K562 (cell line): ENCODE data around the gene DLK1. TPM values are rescaled to one million over a fixed set of nuclear protein-coding genes. Genes with fewer than 3 reads are reported as not detected.

Source experiments
- ATAC-seq: fragments of 200-7000 bp; cut with Tn5 transposase; 3 replicates; pipeline ENCODE4 v1.9.1; 2020; ENCODE audit warnings: moderate library complexity
- BruUV-seq: library from RNA; stranded (reverse); fragments of 400-500 nt; replicated peaks from 2 replicates; lab custom pipeline; 2021; lab: Mats Ljungman, UMichigan
- CTCF ChIA-PET: fragments of 300-600 bp; formaldehyde crosslinking; extraction: SDS; loops from one replicate; lab custom pipeline; 2021; ENCODE audit warnings: low intra/inter-chr PET ratio; lab: Yijun Ruan, JAX
- POLR2A ChIA-PET: fragments of 300-600, 350-650 bp; sonication (Branson Sonifier 250); formaldehyde crosslinking; extraction: SDS; loops from one replicate; lab custom pipeline; 2021; ENCODE audit warnings: antibody characterized with exemption, inconsistent platforms; lab: Yijun Ruan, JAX
- DNase-seq, 4 experiments: peaks; one replicate each; pipeline versions ENCODE4 v3.0.0 to v3.0.0-alpha.2; 2011 to 2018; ENCODE audit warnings: low spot score in 3 of 4, mixed read lengths in 3 of 4; ENCODE audit errors: extremely low read depth in 1 of 4
- FAIRE-seq: peaks from 2 replicates; lab custom pipeline; 2011; peaks lifted over from hg19 to GRCh38; lab: Jason Lieb, UNC
- H2AFZ ChIP-seq: 2 replicates; pipeline ENCODE4 v1.6.0; 2011; ENCODE audit warnings: low read depth, low read length, control low read depth, inconsistent platforms
- H3K27ac ChIP-seq: fragments of 200-600 bp; 3 replicates; pipeline ENCODE4 v1.8.0; 2011; ENCODE audit warnings: low read depth, mild to moderate bottlenecking, control low read depth, inconsistent platforms, low read length, moderate library complexity, mixed read lengths; ENCODE audit errors: extremely low read depth
- H3K27me3 ChIP-seq, 2 experiments: fragments of 300-600 bp in 1 of 2; 2 replicates in 1 of 2; 3 replicates in 1 of 2; pipeline versions ENCODE4 v1.6.0 to v1.8.0; 2011; ENCODE audit warnings: inconsistent platforms in 2 of 2, low read length in 2 of 2, mild to moderate bottlenecking in 1 of 2, mixed read lengths in 1 of 2, moderate library complexity in 1 of 2; ENCODE audit not compliant: control insufficient read depth in 2 of 2, insufficient read depth in 2 of 2
- H3K36me3 ChIP-seq: fragments of 300-600 bp; 3 replicates; pipeline ENCODE4 v1.8.0; 2011; ENCODE audit warnings: mild to moderate bottlenecking, low read length, inconsistent platforms; ENCODE audit not compliant: control insufficient read depth, insufficient read depth
- H3K4me1 ChIP-seq, 2 experiments: fragments of 200-600 bp in 1 of 2; replicated peaks in 1 of 2; 2 replicates in 1 of 2; 3 replicates in 1 of 2; pipeline versions ENCODE4 v1.5.1 to v1.8.0; 2011; ENCODE audit warnings: inconsistent platforms in 2 of 2, low read length in 2 of 2, mild to moderate bottlenecking in 1 of 2, mixed read lengths in 1 of 2, moderate library complexity in 1 of 2; ENCODE audit not compliant: control insufficient read depth in 2 of 2, insufficient read depth in 2 of 2
- H3K4me2 ChIP-seq: 2 replicates; pipeline ENCODE4 v1.6.1; 2011; ENCODE audit warnings: low read length, control low read depth, inconsistent platforms, mixed read lengths; ENCODE audit not compliant: insufficient read depth
- H3K4me3 ChIP-seq: fragments of 200-600 bp; sonication (generic), shearing (Covaris generic); 2 replicates; pipeline ENCODE4 v1.5.1; 2016; ENCODE audit warnings: control low read depth, inconsistent platforms
- H3K79me2 ChIP-seq: fragments of 200-600 bp; 3 replicates; pipeline ENCODE4 v1.8.0; 2011; ENCODE audit warnings: low read length, inconsistent platforms; ENCODE audit not compliant: control insufficient read depth, insufficient read depth
- H3K9ac ChIP-seq, 2 experiments: 2 replicates each; pipeline versions ENCODE4 v1.6.0 to v1.6.1; 2011; ENCODE audit warnings: low read depth in 2 of 2, low read length in 2 of 2, control low read depth in 1 of 2, inconsistent platforms in 1 of 2, mild to moderate bottlenecking in 1 of 2, mixed read lengths in 1 of 2; ENCODE audit not compliant: insufficient read depth in 1 of 2
- H3K9me1 ChIP-seq: one replicate; pipeline ENCODE4 v1.6.0; 2011; ENCODE audit warnings: inconsistent platforms, mild to moderate bottlenecking, low read length, moderate library complexity; ENCODE audit not compliant: control insufficient read depth, insufficient read depth
- H3K9me3 ChIP-seq: replicated peaks from 2 replicates; pipeline ENCODE4 v1.5.1; 2011; ENCODE audit warnings: low read depth, low read length, inconsistent platforms; ENCODE audit not compliant: control insufficient read depth, insufficient read depth
- H4K20me1 ChIP-seq: replicated peaks from 2 replicates; pipeline ENCODE4 v1.6.1; 2011; ENCODE audit warnings: low read length, inconsistent platforms, mixed read lengths; ENCODE audit not compliant: control insufficient read depth, insufficient read depth
- CEBPG ChIP-seq, 3 experiments: fragments of 200-800 bp in 1 of 3; sonication (Bioruptor generic) in 1 of 3; sonication (generic) in 1 of 3; formaldehyde crosslinking in 1 of 3; IDR thresholded peaks in 2 of 3; conservative IDR thresholded peaks in 1 of 3; 2 replicates each; pipeline versions ENCODE4 v1.6.1 to v1.8.0; 2016 to 2022; ENCODE audit warnings: missing compliant biosample characterization in 2 of 3, missing genetic modification characterization in 2 of 3, mild to moderate bottlenecking in 1 of 3, missing genetic modification reagents in 1 of 3
- CSDE1 ChIP-seq, 2 experiments: fragments of 450-650 bp; IDR thresholded peaks; 2 replicates each; pipeline ENCODE4 v1.6.1; 2016; ENCODE audit warnings: mild to moderate bottlenecking in 1 of 2
- CTBP1 ChIP-seq: fragments of 450-650 bp; IDR thresholded peaks from 2 replicates; pipeline ENCODE4 v1.6.1; 2016; ENCODE audit warnings: borderline replicate concordance
- CXXC5 ChIP-seq: fragments of 250-450 bp; sonication (Bioruptor Pico); IDR thresholded peaks from 2 replicates; pipeline ENCODE4 v1.8.0; 2022; ENCODE audit warnings: inconsistent platforms, mild to moderate bottlenecking, moderate library complexity
- FOXK2 ChIP-seq, 2 experiments: fragments of 450-650 bp; IDR thresholded peaks in 1 of 2; conservative IDR thresholded peaks in 1 of 2; 2 replicates each; pipeline ENCODE4 v1.6.1; 2016; ENCODE audit warnings: low read depth in 2 of 2, mild to moderate bottlenecking in 1 of 2
- MAZ ChIP-seq, 2 experiments: fragments of 450-650 bp in 1 of 2; sonication (generic) in 1 of 2; formaldehyde crosslinking; IDR thresholded peaks in 1 of 2; conservative IDR thresholded peaks in 1 of 2; 2 replicates each; pipeline versions ENCODE4 v1.4.0 to v1.5.0; 2020; ENCODE audit warnings: mild to moderate bottlenecking in 1 of 2, missing genetic modification reagents in 1 of 2
- PTRF ChIP-seq: fragments of 450-650 bp; IDR thresholded peaks from 2 replicates; pipeline ENCODE4 v1.6.1; 2016; ENCODE audit warnings: mild to moderate bottlenecking, missing genetic modification characterization, missing compliant biosample characterization
- PTTG1 ChIP-seq: fragments of 450-650 bp; IDR thresholded peaks from 2 replicates; pipeline ENCODE4 v1.6.1; 2016; ENCODE audit warnings: low read depth, mild to moderate bottlenecking, missing genetic modification characterization, missing compliant biosample characterization
- STAG1 ChIP-seq: sonication (generic); formaldehyde crosslinking; IDR thresholded peaks from 2 replicates; pipeline ENCODE4 v1.5.0; 2020; ENCODE audit warnings: missing genetic modification reagents, borderline replicate concordance
- ZNF175 ChIP-seq: fragments of 200-800 bp; sonication (Bioruptor generic); IDR thresholded peaks from 2 replicates; pipeline ENCODE4 v1.6.1; 2016; ENCODE audit warnings: low read depth, mild to moderate bottlenecking, missing genetic modification characterization, missing compliant biosample characterization
- ZNF197 ChIP-seq: fragments of 200-800 bp; sonication (Bioruptor generic); IDR thresholded peaks from 2 replicates; pipeline ENCODE4 v1.6.1; 2016; ENCODE audit warnings: low read depth, missing genetic modification characterization, missing compliant biosample characterization
- ZNF24 ChIP-seq: fragments of 450-650 bp; IDR thresholded peaks from 2 replicates; pipeline ENCODE4 v1.6.1; 2016
- ZNF584 ChIP-seq: fragments of 200-800 bp; sonication (Bioruptor generic); IDR thresholded peaks from 2 replicates; pipeline ENCODE4 v1.6.1; 2016; ENCODE audit warnings: low read depth, mild to moderate bottlenecking, missing genetic modification characterization, missing compliant biosample characterization
- ZNF589 ChIP-seq: fragments of 200-800 bp; sonication (Bioruptor generic); IDR thresholded peaks from 2 replicates; pipeline ENCODE4 v1.6.1; 2016; ENCODE audit warnings: low read depth, missing genetic modification characterization, missing compliant biosample characterization
- ZNF644 ChIP-seq: fragments of 200-800 bp; sonication (Bioruptor generic); IDR thresholded peaks from 2 replicates; pipeline ENCODE4 v1.6.1; 2016; ENCODE audit warnings: low read depth, missing genetic modification characterization, missing compliant biosample characterization
- ZSCAN32 ChIP-seq: fragments of 450-650 bp; formaldehyde crosslinking; IDR thresholded peaks from 2 replicates; pipeline ENCODE4 v1.4.0; 2020; ENCODE audit warnings: mild to moderate bottlenecking, moderate library complexity
- WGBS: fragments of 100-300 bp; shearing (Covaris generic); methylation state at CpG from one replicate; pipeline ENCODE4 v1.1.6; 2016; ENCODE audit warnings: low coverage, mixed read lengths; ENCODE audit not compliant: insufficient coverage; ENCODE audit errors: missing lambda C conversion rate; 5-methylcytosine and 5-hydroxymethylcytosine counted together
- in situ Hi-C: fragments of 300-500 bp; cut with MboI; formaldehyde crosslinking; loops from 4 replicates; pipeline ENCODE4 v1.15.0; 2018; ENCODE audit warnings: inconsistent platforms, mixed read lengths
- intact Hi-C: fragments of 100-400 bp; cut with micrococcal nuclease; formaldehyde crosslinking; loops from 2 replicates; pipeline ENCODE4 v1.14.2; 2022
- polyA plus RNA-seq, 8 experiments: library from polyadenylated mRNA; depleted of rRNA in 4 of 8; stranded (reverse) in 5 of 8; unstranded in 3 of 8; fragments of >200 nt; fragmentation: Nextera tagmentation in 2 of 8; fragmentation: Illumina TruSeq in 1 of 8; extraction: Ambion mirVana in 2 of 8; extraction: Trizol in 1 of 8; gene quantifications; 2 replicates each; pipeline versions ENCODE4 v1.2.1 to v1.2.3, GENCODE V29; 2011 to 2014; ENCODE audit warnings: inconsistent platforms in 1 of 8, missing spikeins in 1 of 8
- total RNA-seq, 7 experiments: library from RNA; depleted of rRNA in 6 of 7; stranded (reverse); fragments of >200 nt in 6 of 7; fragmentation: Illumina TruSeq in 2 of 7; extraction: Trizol in 2 of 7; gene quantifications; 2 replicates each; pipeline versions ENCODE4 v1.2.1 to v1.2.3, GENCODE V29; 2011 to 2021; ENCODE audit warnings: low replicate concordance in 1 of 7
- TF ChIP-seq, protein P1 (sequence below): fragments of 250-450 bp; sonication (Bioruptor Pico); IDR thresholded peaks from 2 replicates; pipeline ENCODE4 v1.8.0; 2021; ENCODE audit warnings: moderate library complexity, mild to moderate bottlenecking, inconsistent platforms
- TF ChIP-seq, protein P2 (sequence below): fragments of 450-650 bp; IDR thresholded peaks from 2 replicates; pipeline ENCODE4 v1.6.1; 2016

Gene DLK1
- total and polyA plus RNA-seq, 9 of the 15 experiments (the other 6 are each of a cell fraction or from before 2014, with no cell fraction given) = 4.4 to 97.2 (median 15.3) TPM

DNA sequence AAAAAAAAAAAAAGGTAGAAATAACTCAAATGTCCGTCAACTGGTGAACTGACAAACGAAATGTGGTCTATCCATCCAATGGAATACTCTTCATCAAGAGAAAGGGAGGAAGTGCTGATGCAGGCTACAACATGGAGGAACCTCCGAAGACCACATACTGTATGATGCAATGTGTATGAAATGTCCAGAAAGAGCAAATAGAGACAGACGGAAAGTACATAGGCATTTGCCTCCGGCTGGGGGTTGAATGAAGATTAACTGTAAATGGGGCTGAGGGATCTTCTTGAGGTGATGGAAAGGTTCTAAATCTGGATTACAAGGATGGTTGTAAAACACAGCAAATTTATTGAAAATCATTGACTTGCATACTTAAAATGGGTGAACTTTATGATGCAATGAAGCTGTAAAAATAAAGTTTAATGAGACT, 35.4 kb downstream of the DLK1 start:
- H3K9me1 ChIP-seq = no peaks in the 10 kb centered on the region
- intact Hi-C loops (no loop called here), in situ Hi-C loops (no loop called here)
- H3K79me2 ChIP-seq = no peaks in the 10 kb centered on the region
- peak; percentile 94 for ATAC-seq
- no peaks in the 10 kb centered on the region for H3K36me3 ChIP-seq
- no peak overlapping the region for H3K4me3 ChIP-seq
- no peak overlapping the region for H3K9ac ChIP-seq
- peak overlapping the region; percentile 59 for H2AFZ ChIP-seq
- FAIRE-seq = no peak
- POLR2A ChIA-PET = interaction anchor here (0.6 kb wide), 1 partner anchor 389 kb away, joined by 3 read pairs; no protein-coding TSS in a partner anchor
- no peaks in the 10 kb centered on the region for H3K27me3 ChIP-seq
- H3K4me1 ChIP-seq = peaks cover 0 to 7% of the 10 kb centered on the region in 2 experiments; a peak in 2 of 5 replicates
- BruUV-seq = no TSS peak
- no peak overlapping the region for H3K4me2 ChIP-seq
- H3K9me3 ChIP-seq = no peaks in the 10 kb centered on the region; the same call in 1 of the 2 replicates
- peak in 1 of 4 experiments; percentile 29 for DNase-seq
- WGBS = 12% methylated on average over 5 of the region's 5 CpGs
- CTCF ChIA-PET = no interaction called here
- H3K27ac ChIP-seq = peak overlapping the region; percentile 46; the same call in 1 of the 3 replicates
- H4K20me1 ChIP-seq = no peaks in the 10 kb centered on the region
- TF ChIP-seq ZNF175 (CRISPR knock-in tag) = peak; percentile 94
- TF ChIP-seq CSDE1 (IDR thresholded peaks at IDR 0.05) = no peak
- peak; percentile 86 for TF ChIP-seq ZNF644
- 0 out of 4 replicates have a peak, but pooled peaks of 1 of the 2 experiments have one; percentile 17 for TF ChIP-seq FOXK2 (conservative IDR thresholded peaks at IDR 0.05 in 1 of 2, IDR thresholded peaks at IDR 0.05 in 1 of 2; ENCODE audit: low read depth in 2 of 2)
- peak; percentile 69 for TF ChIP-seq CXXC5 (CRISPR knock-in tag)
- peak; percentile 89 for TF ChIP-seq ZNF584 (CRISPR knock-in tag)
- TF ChIP-seq PTRF (tag) = peak; percentile 23; the same call in 1 of the 2 replicates
- TF ChIP-seq, protein P1, sequence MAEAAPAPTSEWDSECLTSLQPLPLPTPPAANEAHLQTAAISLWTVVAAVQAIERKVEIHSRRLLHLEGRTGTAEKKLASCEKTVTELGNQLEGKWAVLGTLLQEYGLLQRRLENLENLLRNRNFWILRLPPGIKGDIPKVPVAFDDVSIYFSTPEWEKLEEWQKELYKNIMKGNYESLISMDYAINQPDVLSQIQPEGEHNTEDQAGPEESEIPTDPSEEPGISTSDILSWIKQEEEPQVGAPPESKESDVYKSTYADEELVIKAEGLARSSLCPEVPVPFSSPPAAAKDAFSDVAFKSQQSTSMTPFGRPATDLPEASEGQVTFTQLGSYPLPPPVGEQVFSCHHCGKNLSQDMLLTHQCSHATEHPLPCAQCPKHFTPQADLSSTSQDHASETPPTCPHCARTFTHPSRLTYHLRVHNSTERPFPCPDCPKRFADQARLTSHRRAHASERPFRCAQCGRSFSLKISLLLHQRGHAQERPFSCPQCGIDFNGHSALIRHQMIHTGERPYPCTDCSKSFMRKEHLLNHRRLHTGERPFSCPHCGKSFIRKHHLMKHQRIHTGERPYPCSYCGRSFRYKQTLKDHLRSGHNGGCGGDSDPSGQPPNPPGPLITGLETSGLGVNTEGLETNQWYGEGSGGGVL (CRISPR knock-in tag) = no peak
- TF ChIP-seq ZNF24 = no peak
- peak; percentile 94 for TF ChIP-seq ZSCAN32 (CRISPR knock-in tag)
- peak; percentile 97 for TF ChIP-seq CEBPG (CRISPR knock-in tag; IDR thresholded peaks at IDR 0.05)
- TF ChIP-seq CEBPG (tag; conservative IDR thresholded peaks at IDR 0.05 in 1 of 2, IDR thresholded peaks at IDR 0.05 in 1 of 2) = peak; percentile 96 to 99
- peak; percentile 32; the same call in 1 of the 2 replicates for TF ChIP-seq ZNF197 (CRISPR knock-in tag)
- TF ChIP-seq, protein P2, sequence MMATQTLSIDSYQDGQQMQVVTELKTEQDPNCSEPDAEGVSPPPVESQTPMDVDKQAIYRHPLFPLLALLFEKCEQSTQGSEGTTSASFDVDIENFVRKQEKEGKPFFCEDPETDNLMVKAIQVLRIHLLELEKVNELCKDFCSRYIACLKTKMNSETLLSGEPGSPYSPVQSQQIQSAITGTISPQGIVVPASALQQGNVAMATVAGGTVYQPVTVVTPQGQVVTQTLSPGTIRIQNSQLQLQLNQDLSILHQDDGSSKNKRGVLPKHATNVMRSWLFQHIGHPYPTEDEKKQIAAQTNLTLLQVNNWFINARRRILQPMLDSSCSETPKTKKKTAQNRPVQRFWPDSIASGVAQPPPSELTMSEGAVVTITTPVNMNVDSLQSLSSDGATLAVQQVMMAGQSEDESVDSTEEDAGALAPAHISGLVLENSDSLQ = peak; percentile 20; the same call in 1 of the 2 replicates
- 0 out of 4 replicates have a peak, but pooled peaks of 1 of the 2 experiments have one; percentile 43 for TF ChIP-seq MAZ (CRISPR knock-in tag; conservative IDR thresholded peaks at IDR 0.05 in 1 of 2, IDR thresholded peaks at IDR 0.05 in 1 of 2)
- 0 out of 2 replicates have a peak, but pooled peaks have one; percentile 19 for TF ChIP-seq CTBP1
- TF ChIP-seq PTTG1 (tag) = 0 out of 2 replicates have a peak, but pooled peaks have one; percentile 41
- TF ChIP-seq STAG1 (CRISPR knock-in tag) = no peak
- TF ChIP-seq ZNF589 (CRISPR knock-in tag) = peak; percentile 65; the same call in 1 of the 2 replicates
